ENCODE data around the gene PDCL2. TPM values are rescaled to one million over a fixed set of nuclear protein-coding genes. Genes with fewer than 3 reads are reported as not detected.

Gene PDCL2
- total and polyA plus RNA-seq, 9 of the 15 experiments (the other 6 are each of a cell fraction or from before 2014, with no cell fraction given) = 0.62 to 2.5 (median 1.2) TPM

GRCh38 chr4:55546756-55547465 is 45.1 kb downstream of the PDCL2 start, which contains the start of gene CLOCK (continued):
- TF ChIP-seq, protein P1, sequence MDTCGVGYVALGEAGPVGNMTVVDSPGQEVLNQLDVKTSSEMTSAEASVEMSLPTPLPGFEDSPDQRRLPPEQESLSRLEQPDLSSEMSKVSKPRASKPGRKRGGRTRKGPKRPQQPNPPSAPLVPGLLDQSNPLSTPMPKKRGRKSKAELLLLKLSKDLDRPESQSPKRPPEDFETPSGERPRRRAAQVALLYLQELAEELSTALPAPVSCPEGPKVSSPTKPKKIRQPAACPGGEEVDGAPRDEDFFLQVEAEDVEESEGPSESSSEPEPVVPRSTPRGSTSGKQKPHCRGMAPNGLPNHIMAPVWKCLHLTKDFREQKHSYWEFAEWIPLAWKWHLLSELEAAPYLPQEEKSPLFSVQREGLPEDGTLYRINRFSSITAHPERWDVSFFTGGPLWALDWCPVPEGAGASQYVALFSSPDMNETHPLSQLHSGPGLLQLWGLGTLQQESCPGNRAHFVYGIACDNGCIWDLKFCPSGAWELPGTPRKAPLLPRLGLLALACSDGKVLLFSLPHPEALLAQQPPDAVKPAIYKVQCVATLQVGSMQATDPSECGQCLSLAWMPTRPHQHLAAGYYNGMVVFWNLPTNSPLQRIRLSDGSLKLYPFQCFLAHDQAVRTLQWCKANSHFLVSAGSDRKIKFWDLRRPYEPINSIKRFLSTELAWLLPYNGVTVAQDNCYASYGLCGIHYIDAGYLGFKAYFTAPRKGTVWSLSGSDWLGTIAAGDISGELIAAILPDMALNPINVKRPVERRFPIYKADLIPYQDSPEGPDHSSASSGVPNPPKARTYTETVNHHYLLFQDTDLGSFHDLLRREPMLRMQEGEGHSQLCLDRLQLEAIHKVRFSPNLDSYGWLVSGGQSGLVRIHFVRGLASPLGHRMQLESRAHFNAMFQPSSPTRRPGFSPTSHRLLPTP (IDR thresholded peaks at IDR 0.05; ENCODE audit: borderline replicate concordance, extremely low read depth, insufficient read length) = no peak
- TF ChIP-seq NELFE (IDR thresholded peaks at IDR 0.05; ENCODE audit: insufficient read depth, insufficient read length) (no peak), YBX1 (IDR thresholded peaks at IDR 0.05) (no peak), ESRRA (IDR thresholded peaks at IDR 0.05; ENCODE audit: borderline replicate concordance, low read depth) (peak; percentile 37; the same call in 1 of the 2 replicates), TARDBP (IDR thresholded peaks at IDR 0.05) (peak; percentile 98), TCF7L2 (IDR thresholded peaks at IDR 0.05; ENCODE audit: low read depth, low read length) (no peak), ERF (CRISPR knock-in tag; IDR thresholded peaks at IDR 0.05) (0 out of 2 replicates have a peak, but pooled peaks have one; percentile 46), XRCC5 (IDR thresholded peaks at IDR 0.05; ENCODE audit: low read depth, low read length) (0 out of 2 replicates have a peak, but pooled peaks have one; percentile 53), ZNF699 (CRISPR knock-in tag; IDR thresholded peaks at IDR 0.05; ENCODE audit: insufficient replicate concordance) (no peak), ARHGAP35 (IDR thresholded peaks at IDR 0.05; ENCODE audit: partially characterized antibody) (no peak), CHD4 (IDR thresholded peaks at IDR 0.05; ENCODE audit: insufficient read depth, insufficient replicate concordance, low read depth, low read length, poor library complexity, severe bottlenecking) (no peak), U2AF1 (optimal IDR thresholded peaks at IDR 0.05; ENCODE audit: low read depth, low read length) (peak; percentile 89), NR2F6 (CRISPR knock-in tag; IDR thresholded peaks at IDR 0.05) (no peak), ZBTB7A (IDR thresholded peaks at IDR 0.05; ENCODE audit: borderline replicate concordance, control insufficient read depth, low read depth, low read length) (no peak; the same call in 1 of the 2 replicates), KDM2B (CRISPR knock-in tag; IDR thresholded peaks at IDR 0.05) (no peak), POU5F1 (IDR thresholded peaks at IDR 0.05; ENCODE audit: borderline replicate concordance, low read depth, low read length, partially characterized antibody) (no peak), KDM4B (IDR thresholded peaks at IDR 0.05; ENCODE audit: borderline replicate concordance in 2 of 2, low read depth in 1 of 2) (no peak; a peak in 1 of 4 replicates), MAZ (CRISPR knock-in tag; conservative IDR thresholded peaks at IDR 0.05 in 1 of 2, IDR thresholded peaks at IDR 0.05 in 1 of 2) (peak; percentile 90 to 92)
- TF ChIP-seq, protein P2, sequence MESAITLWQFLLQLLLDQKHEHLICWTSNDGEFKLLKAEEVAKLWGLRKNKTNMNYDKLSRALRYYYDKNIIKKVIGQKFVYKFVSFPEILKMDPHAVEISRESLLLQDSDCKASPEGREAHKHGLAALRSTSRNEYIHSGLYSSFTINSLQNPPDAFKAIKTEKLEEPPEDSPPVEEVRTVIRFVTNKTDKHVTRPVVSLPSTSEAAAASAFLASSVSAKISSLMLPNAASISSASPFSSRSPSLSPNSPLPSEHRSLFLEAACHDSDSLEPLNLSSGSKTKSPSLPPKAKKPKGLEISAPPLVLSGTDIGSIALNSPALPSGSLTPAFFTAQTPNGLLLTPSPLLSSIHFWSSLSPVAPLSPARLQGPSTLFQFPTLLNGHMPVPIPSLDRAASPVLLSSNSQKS (CRISPR knock-in tag; IDR thresholded peaks at IDR 0.05) = no peak
- TF ChIP-seq, protein P3, sequence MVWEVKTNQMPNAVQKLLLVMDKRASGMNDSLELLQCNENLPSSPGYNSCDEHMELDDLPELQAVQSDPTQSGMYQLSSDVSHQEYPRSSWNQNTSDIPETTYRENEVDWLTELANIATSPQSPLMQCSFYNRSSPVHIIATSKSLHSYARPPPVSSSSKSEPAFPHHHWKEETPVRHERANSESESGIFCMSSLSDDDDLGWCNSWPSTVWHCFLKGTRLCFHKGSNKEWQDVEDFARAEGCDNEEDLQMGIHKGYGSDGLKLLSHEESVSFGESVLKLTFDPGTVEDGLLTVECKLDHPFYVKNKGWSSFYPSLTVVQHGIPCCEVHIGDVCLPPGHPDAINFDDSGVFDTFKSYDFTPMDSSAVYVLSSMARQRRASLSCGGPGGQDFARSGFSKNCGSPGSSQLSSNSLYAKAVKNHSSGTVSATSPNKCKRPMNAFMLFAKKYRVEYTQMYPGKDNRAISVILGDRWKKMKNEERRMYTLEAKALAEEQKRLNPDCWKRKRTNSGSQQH (CRISPR knock-in tag; IDR thresholded peaks at IDR 0.05) = no peak

All from K562 (cell line).